Chondrocyte (in vitro differentiated cells): ENCODE results near the gene PTGIS. TPM values are rescaled to one million over a fixed set of nuclear protein-coding genes. Genes with fewer than 3 reads are reported as not detected.

Experiments used
- DNase-seq: peaks from one replicate; pipeline ENCODE4 v3.0.0; 2021; ENCODE audit warnings: mixed read lengths, low spot score
- H3K27ac Mint-ChIP-seq: one replicate; pipeline ENCODE4 v1.8.0; 2021; ENCODE audit warnings: mild to moderate bottlenecking, moderate library complexity, mixed read lengths; ENCODE audit not compliant: unreplicated experiment
- H3K27me3 Mint-ChIP-seq: 2 replicates; pipeline ENCODE4 v1.8.0; 2021; ENCODE audit warnings: low read depth, mixed read lengths
- H3K36me3 Mint-ChIP-seq: 2 replicates; pipeline ENCODE4 v1.8.0; 2021; ENCODE audit warnings: low read depth, mixed read lengths
- H3K4me1 Mint-ChIP-seq: 2 replicates; pipeline ENCODE4 v1.8.0; 2021; ENCODE audit warnings: low read depth, mild to moderate bottlenecking, mixed read lengths
- H3K4me3 Mint-ChIP-seq: one replicate; pipeline ENCODE4 v1.8.0; 2021; ENCODE audit warnings: mild to moderate bottlenecking, moderate library complexity, mixed read lengths; ENCODE audit not compliant: unreplicated experiment
- H3K9me3 Mint-ChIP-seq: 2 replicates; pipeline ENCODE4 v1.8.0; 2021; ENCODE audit warnings: low read depth, mixed read lengths
- CTCF ChIP-seq: fragments of 200-600 bp; sonication (generic); IDR thresholded peaks from 2 replicates; pipeline ENCODE4 v1.5.0; 2021; ENCODE audit warnings: antibody characterized with exemption, mild to moderate bottlenecking, moderate library complexity
- total RNA-seq: library from RNA; stranded (reverse); gene quantifications from 3 replicates; pipeline ENCODE4 v1.2.1, GENCODE V29; 2021

The PTGIS gene
- total RNA-seq, 1 donor from 2014 or later, result 91.5 TPM

GRCh38 chr20:49581482-49581881, 13.5 kb upstream of the PTGIS start:
- Mint-ChIP-seq H3K27ac (peak overlapping the region; percentile 95), H3K4me3 (no peak overlapping the region), H3K27me3 (no peaks in the 10 kb centered on the region), H3K9me3 (peaks cover 9% of the 10 kb centered on the region), H3K4me1 (peaks cover 89% of the 10 kb centered on the region), H3K36me3 (peaks cover 2% of the 10 kb centered on the region)
- no peak for DNase-seq
- TF ChIP-seq CTCF, result no peak

- no peak for TF ChIP-seq CTCF
- Mint-ChIP-seq H3K9me3 (peaks cover 15% of the 10 kb centered on the region), H3K27ac (peak overlapping the region; percentile 95), H3K36me3 (peaks cover 3% of the 10 kb centered on the region), H3K4me3 (no peak overlapping the region), H3K27me3 (no peaks in the 10 kb centered on the region), H3K4me1 (peaks cover 89% of the 10 kb centered on the region)
- DNase-seq, result no peak
Measured at GRCh38 chr20:49580813-49581174, 12.9 kb upstream of the PTGIS start.

- Mint-ChIP-seq H3K36me3 (peaks cover 3% of the 10 kb centered on the region), H3K4me1 (peaks cover 89% of the 10 kb centered on the region), H3K9me3 (peaks cover 15% of the 10 kb centered on the region), H3K4me3 (no peak overlapping the region), H3K27me3 (no peaks in the 10 kb centered on the region), H3K27ac (peak overlapping the region; percentile 95)
- DNase-seq, result no peak
- TF ChIP-seq CTCF, result no peak
Measured at GRCh38 chr20:49579874-49580812, 12.2 kb upstream of the PTGIS start.

- Mint-ChIP-seq H3K9me3 (peaks cover 15% of the 10 kb centered on the region), H3K36me3 (peaks cover 3% of the 10 kb centered on the region), H3K27ac (peak overlapping the region; percentile 95), H3K4me1 (peaks cover 89% of the 10 kb centered on the region), H3K4me3 (no peak overlapping the region), H3K27me3 (no peaks in the 10 kb centered on the region)
- TF ChIP-seq CTCF, result no peak
- no peak for DNase-seq
Measured at GRCh38 chr20:49579195-49579594, 11.3 kb upstream of the PTGIS start.

- Mint-ChIP-seq H3K4me1 (peaks cover 85% of the 10 kb centered on the region), H3K9me3 (peaks cover 14% of the 10 kb centered on the region), H3K27me3 (no peaks in the 10 kb centered on the region), H3K4me3 (no peak overlapping the region), H3K27ac (no peak overlapping the region), H3K36me3 (peaks cover 3% of the 10 kb centered on the region)
- TF ChIP-seq CTCF, result no peak
- no peak for DNase-seq
Measured at GRCh38 chr20:49578436-49578835, 10.5 kb upstream of the PTGIS start.
